Measurements from ENCODE around the gene ADCY10. TPM values are rescaled to one million over a fixed set of nuclear protein-coding genes. Genes with fewer than 3 reads are reported as not detected.
A peak's percentile ranks its signal among the peaks of the same experiment; 100 is the strongest.

The ADCY10 gene
- total RNA-seq, 3 donors from 2014 or later = under 0.01 to 0.16 (median 0.15) TPM

DNA sequence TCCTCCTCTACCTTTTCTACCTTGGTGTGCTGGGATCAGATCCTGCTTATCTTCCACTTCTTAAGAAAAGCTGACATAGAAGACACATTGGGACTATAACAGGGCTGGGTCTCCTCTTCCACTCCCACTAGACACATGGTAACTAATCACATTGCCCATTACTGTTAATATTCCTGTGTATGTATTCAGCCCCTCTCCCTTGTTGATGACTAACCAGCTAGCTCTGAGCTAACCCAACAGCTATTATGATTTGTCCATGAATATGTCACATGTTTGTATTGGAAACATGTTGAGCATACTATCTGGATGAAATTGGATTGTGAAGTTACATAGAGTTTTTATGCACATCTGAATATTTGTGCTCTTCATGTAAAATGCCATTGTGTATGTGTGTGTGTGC is 139.2 kb downstream of the ADCY10 start:
- Histone ChIP-seq H3K36me3 (no peaks in the 10 kb centered on the region), H3K27me3 (no peaks in the 10 kb centered on the region), H3K27ac (peak overlapping the region; percentile 11 to 77), H3K9me3 (no peaks in the 10 kb centered on the region), H3K4me3 (no peak overlapping the region), H3K4me1 (peaks cover 0 to 11% of the 10 kb centered on the region in 2 donors)
- DNase-seq (ENCODE audit: low spot score in 2 of 2) = no peak
- intact Hi-C loops (cut with DNase I; ENCODE audit: low total_unique reads) = no loop called here
- TF ChIP-seq POLR2AphosphoS5 (IDR thresholded peaks at IDR 0.05) (no peak), CTCF (IDR thresholded peaks at IDR 0.05) (no peak), POLR2A (IDR thresholded peaks at IDR 0.05) (no peak)

- no peak for DNase-seq (ENCODE audit: low spot score in 2 of 2)
- Histone ChIP-seq H3K27ac (no peak overlapping the region), H3K4me3 (no peak overlapping the region), H3K36me3 (no peaks in the 10 kb centered on the region), H3K4me1 (peaks cover 0 to 11% of the 10 kb centered on the region in 2 donors), H3K9me3 (no peaks in the 10 kb centered on the region), H3K27me3 (no peaks in the 10 kb centered on the region)
- TF ChIP-seq POLR2AphosphoS5 (IDR thresholded peaks at IDR 0.05) (no peak), CTCF (IDR thresholded peaks at IDR 0.05) (no peak), POLR2A (IDR thresholded peaks at IDR 0.05) (no peak)
- intact Hi-C loops (cut with DNase I; ENCODE audit: low total_unique reads) = no loop called here
Measured at GRCh38 chr1:167773516-167773915, 140.4 kb downstream of the ADCY10 start.

GRCh38 chr1:167772436-167772835 is 141.5 kb downstream of the ADCY10 start:
- H3K27me3 ChIP-seq = no peaks in the 10 kb centered on the region
- no peaks in the 10 kb centered on the region for H3K9me3 ChIP-seq
- no peaks in the 10 kb centered on the region for H3K36me3 ChIP-seq
- intact Hi-C loops (cut with DNase I; ENCODE audit: low total_unique reads) = no loop called here
- peaks cover 0 to 11% of the 10 kb centered on the region in 2 donors for H3K4me1 ChIP-seq
- no peak overlapping the region for H3K4me3 ChIP-seq
- TF ChIP-seq CTCF (IDR thresholded peaks at IDR 0.05) = no peak
- TF ChIP-seq POLR2AphosphoS5 (IDR thresholded peaks at IDR 0.05) = no peak
- no peak for TF ChIP-seq POLR2A (IDR thresholded peaks at IDR 0.05)
- H3K27ac ChIP-seq = peak overlapping the region in 1 of 2 donors; percentile 6
- DNase-seq (ENCODE audit: low spot score in 2 of 2) = no peak

- no peak for TF ChIP-seq POLR2AphosphoS5 (IDR thresholded peaks at IDR 0.05)
- TF ChIP-seq POLR2A (IDR thresholded peaks at IDR 0.05) = no peak
- TF ChIP-seq CTCF (IDR thresholded peaks at IDR 0.05) = no peak
- no peaks in the 10 kb centered on the region for H3K27me3 ChIP-seq
- no peaks in the 10 kb centered on the region for H3K36me3 ChIP-seq
- no peak for DNase-seq (ENCODE audit: low spot score in 2 of 2)
- H3K27ac ChIP-seq = no peak overlapping the region
- H3K4me1 ChIP-seq = peaks cover 0 to 2% of the 10 kb centered on the region in 2 donors
- H3K9me3 ChIP-seq = no peaks in the 10 kb centered on the region
- H3K4me3 ChIP-seq = no peak overlapping the region
- intact Hi-C loops (cut with DNase I; ENCODE audit: low total_unique reads) = no loop called here
Measured at GRCh38 chr1:167770127-167770526, 143.8 kb downstream of the ADCY10 start.

DNA sequence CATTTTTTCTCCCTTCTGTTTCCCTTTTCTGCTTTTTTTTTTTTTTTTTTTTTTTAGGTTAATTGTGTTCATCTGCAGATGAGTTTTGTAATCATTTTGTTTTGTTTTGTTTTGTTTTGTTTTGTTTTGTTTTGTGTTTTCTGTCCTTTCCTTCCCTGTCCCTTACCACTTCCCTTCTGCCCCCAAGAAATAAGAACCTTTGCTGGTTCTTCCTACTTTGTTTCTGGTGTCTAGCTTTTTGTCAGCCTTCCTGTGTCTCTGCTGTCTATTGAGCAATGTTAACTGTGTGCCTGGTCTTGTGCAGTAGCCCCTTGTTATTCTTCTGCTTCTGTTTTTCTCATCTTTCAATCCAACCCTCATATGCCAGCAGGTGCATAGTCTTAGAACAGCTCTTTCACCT is 146.2 kb downstream of the ADCY10 start:
- Histone ChIP-seq H3K36me3 (no peaks in the 10 kb centered on the region), H3K4me3 (no peak overlapping the region), H3K4me1 (peaks cover 3 to 7% of the 10 kb centered on the region in 2 donors), H3K9me3 (no peaks in the 10 kb centered on the region), H3K27me3 (no peaks in the 10 kb centered on the region), H3K27ac (no peak overlapping the region)
- TF ChIP-seq CTCF (IDR thresholded peaks at IDR 0.05) (no peak), POLR2A (IDR thresholded peaks at IDR 0.05) (no peak), POLR2AphosphoS5 (IDR thresholded peaks at IDR 0.05) (no peak)
- intact Hi-C loops (cut with DNase I; ENCODE audit: low total_unique reads) = no loop called here
- no peak for DNase-seq (ENCODE audit: low spot score in 2 of 2)
